WI38 (cell line): ENCODE measurements around the gene GRID1.

Experiments
- H3K4me3 ChIP-seq: 2 replicates; pipeline ENCODE4 v1.5.1; 2011; ENCODE audit warnings: low read depth, mild to moderate bottlenecking, control low read depth, low read length
- TF ChIP-seq, protein P1 (sequence below): IDR thresholded peaks from 2 replicates; pipeline ENCODE4 v1.5.1; 2012; ENCODE audit warnings: low read depth, mild to moderate bottlenecking, control low read depth, low read length

Gene GRID1

GRCh38 chr10:85857791-85858190, 508.8 kb downstream of the GRID1 start:
- no peak overlapping the region for H3K4me3 ChIP-seq
- TF ChIP-seq, protein P1, sequence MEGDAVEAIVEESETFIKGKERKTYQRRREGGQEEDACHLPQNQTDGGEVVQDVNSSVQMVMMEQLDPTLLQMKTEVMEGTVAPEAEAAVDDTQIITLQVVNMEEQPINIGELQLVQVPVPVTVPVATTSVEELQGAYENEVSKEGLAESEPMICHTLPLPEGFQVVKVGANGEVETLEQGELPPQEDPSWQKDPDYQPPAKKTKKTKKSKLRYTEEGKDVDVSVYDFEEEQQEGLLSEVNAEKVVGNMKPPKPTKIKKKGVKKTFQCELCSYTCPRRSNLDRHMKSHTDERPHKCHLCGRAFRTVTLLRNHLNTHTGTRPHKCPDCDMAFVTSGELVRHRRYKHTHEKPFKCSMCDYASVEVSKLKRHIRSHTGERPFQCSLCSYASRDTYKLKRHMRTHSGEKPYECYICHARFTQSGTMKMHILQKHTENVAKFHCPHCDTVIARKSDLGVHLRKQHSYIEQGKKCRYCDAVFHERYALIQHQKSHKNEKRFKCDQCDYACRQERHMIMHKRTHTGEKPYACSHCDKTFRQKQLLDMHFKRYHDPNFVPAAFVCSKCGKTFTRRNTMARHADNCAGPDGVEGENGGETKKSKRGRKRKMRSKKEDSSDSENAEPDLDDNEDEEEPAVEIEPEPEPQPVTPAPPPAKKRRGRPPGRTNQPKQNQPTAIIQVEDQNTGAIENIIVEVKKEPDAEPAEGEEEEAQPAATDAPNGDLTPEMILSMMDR: no peak

DNA sequence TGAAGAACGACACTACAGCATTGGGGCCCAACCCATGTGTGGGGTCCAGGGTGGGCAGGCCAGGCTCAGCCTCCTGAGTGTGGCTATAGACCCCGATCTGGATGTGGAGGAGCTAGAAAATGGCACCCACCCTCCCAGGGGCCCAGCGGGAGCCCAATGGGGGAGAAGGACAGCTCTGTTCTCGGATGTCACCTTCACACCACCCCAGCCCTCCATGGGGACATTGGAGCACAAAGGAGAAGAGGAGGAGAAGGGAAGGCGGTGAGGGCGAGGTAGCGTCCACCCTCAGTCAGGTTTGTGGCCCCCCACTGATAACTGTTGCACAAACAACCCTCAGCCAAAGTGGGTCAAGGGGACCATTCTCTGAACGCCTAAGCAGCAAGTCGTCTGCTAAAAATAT, 509.3 kb downstream of the GRID1 start:
- H3K4me3 ChIP-seq: no peak overlapping the region
- TF ChIP-seq, protein P1: no peak

- TF ChIP-seq, protein P1: no peak
- no peak overlapping the region for H3K4me3 ChIP-seq
These were observed 514.7 kb downstream of the GRID1 start for GRCh38 chr10:85851934-85852333.

DNA sequence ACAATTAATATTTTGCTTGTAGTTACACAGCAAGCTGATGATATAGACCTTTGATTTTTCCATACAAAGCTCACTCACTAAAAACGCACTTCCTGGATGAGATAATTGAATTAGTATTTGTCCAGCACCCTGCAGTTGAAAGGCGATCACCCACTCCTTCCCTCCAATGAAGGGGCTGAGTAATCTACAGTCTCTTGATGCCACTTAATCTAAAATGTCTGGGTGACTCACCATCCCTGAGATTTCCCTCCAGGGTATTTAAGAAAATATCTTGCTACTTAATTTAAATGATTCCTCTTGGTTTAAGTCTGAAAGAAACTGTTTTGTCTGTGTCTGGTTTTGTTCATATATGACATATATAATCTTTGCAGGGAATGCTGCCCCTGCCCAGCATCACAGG, 515.3 kb downstream of the GRID1 start:
- TF ChIP-seq, protein P1: no peak
- H3K4me3 ChIP-seq: no peak overlapping the region

- H3K4me3 ChIP-seq: no peak overlapping the region
- TF ChIP-seq, protein P1: no peak
These were observed 515.9 kb downstream of the GRID1 start for GRCh38 chr10:85850736-85851135.

GRCh38 chr10:85849315-85849714, 517.3 kb downstream of the GRID1 start:
- H3K4me3 ChIP-seq: no peak overlapping the region
- TF ChIP-seq, protein P1: no peak

DNA sequence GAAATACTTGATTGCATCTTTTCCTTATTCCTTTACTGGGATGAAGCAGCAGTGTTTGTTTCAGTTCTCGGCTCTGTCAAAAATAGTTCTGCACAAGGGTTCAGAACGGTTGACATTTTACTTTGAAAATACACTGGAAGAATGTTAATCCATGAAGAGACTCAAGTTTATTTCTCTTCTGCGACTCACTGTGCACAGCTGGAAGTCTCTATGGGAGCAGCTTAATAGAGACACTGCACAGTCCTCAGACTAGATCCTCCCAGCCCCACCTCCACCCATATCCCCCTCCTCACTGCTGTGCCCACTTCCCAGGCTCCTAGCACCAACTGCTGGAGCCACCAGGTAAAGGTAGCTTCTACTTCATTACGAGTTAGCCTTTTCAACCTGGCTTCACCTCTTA, 517.8 kb downstream of the GRID1 start:
- TF ChIP-seq, protein P1: no peak
- H3K4me3 ChIP-seq: no peak overlapping the region
